ENCODE measurements around the gene NCR3LG1. TPM values are rescaled to one million over a fixed set of nuclear protein-coding genes. Genes with fewer than 3 reads are reported as not detected.

Gene NCR3LG1
- total and polyA plus RNA-seq, 4 donors = 0.94 to 5.8 (median 2.2) TPM

DNA sequence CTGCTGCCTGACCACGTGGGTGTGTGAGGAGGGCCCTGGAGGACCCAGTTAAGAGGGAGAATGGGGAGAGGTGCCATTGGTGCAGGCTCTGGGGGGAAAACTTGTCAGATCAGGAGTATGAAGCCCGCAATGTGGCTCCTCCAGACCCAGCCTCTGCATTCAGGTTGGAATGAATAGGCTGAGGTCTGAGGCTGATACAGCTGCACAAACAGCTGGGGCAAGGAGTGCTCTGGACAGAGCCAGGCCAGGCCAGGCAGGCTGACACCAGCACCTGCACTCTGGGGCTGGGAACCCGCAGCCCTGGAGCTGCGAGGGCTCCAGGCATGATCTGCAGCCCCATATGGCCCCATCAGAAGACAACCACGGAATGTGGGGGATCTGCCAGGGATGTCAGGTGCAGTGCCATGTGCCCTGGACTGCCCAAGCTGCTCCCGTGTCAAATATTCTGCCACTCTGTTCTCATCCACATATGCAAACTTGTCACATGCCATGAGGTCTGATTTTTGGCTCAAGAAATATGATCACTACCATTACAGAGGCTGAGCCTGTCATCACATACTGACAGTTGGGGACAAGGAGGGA, 64.0 kb downstream of the NCR3LG1 start:
- no peak for TF ChIP-seq CTCF (IDR thresholded peaks at IDR 0.05; ENCODE audit: control extremely low read depth, extremely low read depth)
- no peaks in the 10 kb centered on the region for H3K9me3 ChIP-seq (ENCODE audit: control insufficient read depth in 4 of 4, insufficient read depth in 3 of 4, low read length in 3 of 4)
- no peak overlapping the region for H3K27ac ChIP-seq (ENCODE audit: low read depth in 1 of 2, low read length in 1 of 2)
- no peaks in the 10 kb centered on the region for H3K27me3 ChIP-seq (ENCODE audit: control insufficient read depth in 3 of 3, insufficient read depth in 3 of 3, low read length in 2 of 3)
- no peak overlapping the region for H3K4me3 ChIP-seq
- no peak overlapping the region for H3K9ac ChIP-seq (ENCODE audit: insufficient read depth in 1 of 2, low read length in 2 of 2)
- no peak for DNase-seq
- no peak for ATAC-seq (ENCODE audit: insufficient read depth, low FRiP score)
- peaks cover 0 to 4% (median 0%) of the 10 kb centered on the region in 5 donors for H3K4me1 ChIP-seq (ENCODE audit: control insufficient read depth in 5 of 5, insufficient read depth in 5 of 5, low read length in 5 of 5)
- no peaks in the 10 kb centered on the region for H3K36me3 ChIP-seq (ENCODE audit: control insufficient read depth in 4 of 4, insufficient read depth in 4 of 4, low read length in 4 of 4)
- WGBS, 2 donors = 81 to 83% methylated on average over 6 of the region's 6 CpGs

GRCh38 chr11:17416492-17416891, 64.9 kb downstream of the NCR3LG1 start:
- WGBS, 2 donors = 73 to 74% methylated on average over 2 of the region's 2 CpGs
- H3K4me1 ChIP-seq (ENCODE audit: control insufficient read depth in 5 of 5, insufficient read depth in 5 of 5, low read length in 5 of 5) = peaks cover 0 to 4% (median 0%) of the 10 kb centered on the region in 5 donors
- no peaks in the 10 kb centered on the region for H3K27me3 ChIP-seq (ENCODE audit: control insufficient read depth in 3 of 3, insufficient read depth in 3 of 3, low read length in 2 of 3)
- H3K36me3 ChIP-seq (ENCODE audit: control insufficient read depth in 4 of 4, insufficient read depth in 4 of 4, low read length in 4 of 4) = no peaks in the 10 kb centered on the region
- no peak for DNase-seq
- no peaks in the 10 kb centered on the region for H3K9me3 ChIP-seq (ENCODE audit: control insufficient read depth in 4 of 4, insufficient read depth in 3 of 4, low read length in 3 of 4)
- ATAC-seq (ENCODE audit: insufficient read depth, low FRiP score) = no peak
- TF ChIP-seq CTCF (IDR thresholded peaks at IDR 0.05; ENCODE audit: control extremely low read depth, extremely low read depth) = no peak
- no peak overlapping the region for H3K27ac ChIP-seq (ENCODE audit: low read depth in 1 of 2, low read length in 1 of 2)
- H3K9ac ChIP-seq (ENCODE audit: insufficient read depth in 1 of 2, low read length in 2 of 2) = no peak overlapping the region
- no peak overlapping the region for H3K4me3 ChIP-seq

- Histone ChIP-seq H3K27ac (ENCODE audit: low read depth in 1 of 2, low read length in 1 of 2) (no peak overlapping the region), H3K4me3 (no peak overlapping the region), H3K9ac (ENCODE audit: insufficient read depth in 1 of 2, low read length in 2 of 2) (no peak overlapping the region), H3K9me3 (ENCODE audit: control insufficient read depth in 4 of 4, insufficient read depth in 3 of 4, low read length in 3 of 4) (no peaks in the 10 kb centered on the region), H3K36me3 (ENCODE audit: control insufficient read depth in 4 of 4, insufficient read depth in 4 of 4, low read length in 4 of 4) (no peaks in the 10 kb centered on the region), H3K4me1 (ENCODE audit: control insufficient read depth in 5 of 5, insufficient read depth in 5 of 5, low read length in 5 of 5) (no peaks in the 10 kb centered on the region), H3K27me3 (ENCODE audit: control insufficient read depth in 3 of 3, insufficient read depth in 3 of 3, low read length in 2 of 3) (no peaks in the 10 kb centered on the region)
- TF ChIP-seq CTCF (IDR thresholded peaks at IDR 0.05; ENCODE audit: control extremely low read depth, extremely low read depth) = no peak
- 70 to 72% methylated on average over 2 of the region's 2 CpGs for WGBS, 2 donors
- no peak for ATAC-seq (ENCODE audit: insufficient read depth, low FRiP score)
- no peak for DNase-seq
Observed at GRCh38 chr11:17418444-17419081, 67.0 kb downstream of the NCR3LG1 start.
